Activated T-cell treated with anti-CD3 and anti-CD28 coated beads for 4 hours (primary cell): ENCODE results near the gene FOXP1.

Source experiments
- DNase-seq: peaks from one replicate; pipeline ENCODE4 v3.0.0-alpha.2; 2020

FOXP1 gene

DNA sequence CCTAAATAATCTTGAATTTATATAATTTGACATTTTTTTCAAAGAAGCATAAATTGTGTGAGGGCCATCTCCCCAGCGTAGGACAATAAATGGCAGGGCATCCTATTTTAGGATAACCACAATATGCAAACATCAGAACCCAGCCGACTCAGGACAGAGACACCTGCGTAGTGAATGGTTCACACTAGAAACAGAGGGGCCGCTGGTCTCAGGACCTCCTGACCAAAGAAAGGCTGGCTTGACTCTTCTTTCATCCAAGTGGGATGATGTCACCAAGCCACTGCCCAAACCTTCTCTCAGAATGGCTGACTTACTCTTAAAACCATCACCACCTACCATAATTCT, 162.1 kb downstream of the FOXP1 start:
- no peak for DNase-seq

DNA sequence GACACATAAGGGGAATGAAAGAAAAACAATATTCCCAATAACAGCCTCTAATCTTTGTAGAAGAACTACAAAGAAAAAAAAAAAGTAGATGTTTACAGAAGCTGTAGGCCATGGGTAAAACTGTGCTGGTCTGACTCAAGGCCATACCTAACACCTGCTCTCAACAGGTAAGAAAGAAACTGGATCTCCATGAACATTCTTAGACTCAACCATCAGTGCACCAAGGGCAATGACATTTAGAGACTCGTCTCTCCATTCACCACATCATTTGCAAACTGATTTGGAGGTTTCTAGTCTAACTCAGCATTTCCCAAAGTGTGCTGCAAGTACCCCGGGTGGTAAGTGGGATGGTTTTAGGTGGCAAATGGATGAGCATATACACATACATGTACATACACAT, 164.2 kb downstream of the FOXP1 start:
- DNase-seq = no peak

DNA sequence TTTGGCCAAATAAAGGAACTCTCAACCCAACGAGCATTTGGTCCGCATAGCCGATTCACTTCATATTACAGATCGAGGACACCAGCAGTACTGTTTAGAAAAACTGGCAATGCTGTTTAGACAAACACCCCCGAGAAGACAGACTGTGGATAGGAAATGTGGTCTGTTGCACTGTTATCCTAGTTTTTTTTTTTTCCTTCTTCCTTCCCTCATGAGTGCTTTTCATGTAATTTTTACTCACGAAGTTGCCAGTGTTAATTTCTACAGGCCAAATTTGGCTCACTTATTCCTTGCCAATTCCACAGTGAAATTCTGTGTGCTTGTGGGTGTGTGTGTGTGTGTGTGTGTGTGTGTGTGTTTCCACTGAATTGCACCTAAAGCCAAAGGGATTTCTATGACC, 165.7 kb downstream of the FOXP1 start:
- no peak for DNase-seq

DNA sequence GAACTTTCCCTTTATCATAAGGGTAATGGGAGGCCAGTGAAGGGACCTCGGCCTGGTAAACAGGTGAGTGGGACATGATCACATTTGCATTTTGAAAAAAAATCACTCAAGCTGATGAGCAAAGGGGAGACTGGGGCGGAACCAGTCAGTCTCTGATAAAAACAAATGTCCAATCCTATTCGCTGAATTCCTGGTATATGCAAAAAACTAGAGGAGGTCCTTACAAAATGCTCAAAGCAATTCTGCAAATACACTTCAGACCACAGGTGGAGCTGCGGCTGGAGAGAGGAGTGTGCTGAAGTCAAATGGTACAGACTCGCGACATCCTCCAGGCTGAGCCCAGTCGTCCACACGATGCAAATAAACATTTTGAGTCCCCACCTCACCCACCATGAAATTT, 166.7 kb downstream of the FOXP1 start:
- no peak for DNase-seq

DNA sequence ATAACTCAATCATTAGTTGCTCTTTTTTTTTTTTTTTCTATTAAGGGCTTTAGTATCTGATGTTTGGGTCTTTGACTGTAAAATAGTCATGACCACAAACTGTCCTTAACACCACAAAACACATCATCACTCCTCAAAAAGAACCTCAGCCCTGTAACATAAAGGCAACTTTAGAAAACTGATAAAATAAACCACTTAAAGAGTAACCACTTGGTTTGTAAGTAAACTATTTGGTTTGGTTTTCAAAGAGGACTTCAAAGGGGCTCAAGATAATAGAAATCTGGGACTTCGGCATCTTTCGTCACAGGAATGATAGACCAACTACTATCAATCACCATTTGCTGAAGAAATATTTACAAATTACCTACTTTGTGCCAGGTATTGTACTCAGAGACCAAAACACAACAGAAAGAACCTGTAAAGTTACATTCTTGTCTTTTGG, 167.8 kb downstream of the FOXP1 start:
- DNase-seq = no peak

DNA sequence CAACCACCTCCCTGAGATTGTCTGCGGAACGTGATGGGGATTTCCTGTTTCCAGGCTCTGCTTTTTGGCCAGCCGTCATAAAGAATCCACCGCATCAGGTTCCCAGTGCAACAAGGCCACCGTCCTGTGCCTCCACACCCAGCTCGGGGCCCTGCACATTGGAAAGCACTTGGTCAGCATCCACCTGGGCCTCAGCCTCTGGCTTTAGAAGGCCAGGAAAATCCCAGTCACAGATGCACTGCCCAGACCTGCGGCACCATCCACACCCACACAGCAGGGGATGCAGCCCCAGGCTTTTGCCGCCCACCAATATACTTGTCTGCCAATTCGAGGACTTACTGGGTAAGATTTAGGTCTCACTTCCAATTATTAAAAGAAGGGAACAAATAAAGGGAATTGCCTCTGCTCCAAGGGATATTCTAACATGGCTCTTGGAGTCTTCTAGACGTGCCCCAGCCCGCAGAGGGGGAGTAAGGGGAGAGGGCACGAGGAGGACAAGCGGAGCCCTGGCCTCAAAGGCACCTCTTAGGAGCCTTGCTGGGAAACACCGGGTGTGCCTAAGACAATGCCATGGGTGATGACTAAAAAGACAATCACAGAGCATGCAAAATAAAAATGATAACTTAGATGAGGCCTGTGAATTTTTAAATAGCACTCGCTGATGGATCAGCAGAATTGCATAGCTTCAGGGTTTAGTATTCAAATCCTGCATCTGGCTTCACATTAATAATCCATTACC, 169.2 kb downstream of the FOXP1 start:
- no peak for DNase-seq

DNA sequence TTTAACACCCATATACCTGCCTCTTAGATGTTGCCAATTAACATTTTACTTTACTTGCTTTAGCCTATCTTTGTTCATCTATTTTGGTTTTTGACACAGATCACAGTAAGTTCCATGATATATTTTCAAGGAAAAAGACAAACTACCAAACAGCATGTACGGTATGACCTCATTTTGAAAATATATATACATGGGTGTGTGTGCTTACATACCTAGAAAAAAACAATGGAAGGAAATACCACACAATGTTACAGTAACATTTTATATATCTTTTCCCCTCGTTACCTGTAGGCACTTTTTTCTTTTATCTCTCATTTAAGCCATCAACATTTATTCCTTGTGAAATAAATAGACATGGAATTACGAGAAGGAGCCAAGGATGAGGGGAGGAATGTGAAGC, 170.0 kb downstream of the FOXP1 start:
- DNase-seq = no peak

DNA sequence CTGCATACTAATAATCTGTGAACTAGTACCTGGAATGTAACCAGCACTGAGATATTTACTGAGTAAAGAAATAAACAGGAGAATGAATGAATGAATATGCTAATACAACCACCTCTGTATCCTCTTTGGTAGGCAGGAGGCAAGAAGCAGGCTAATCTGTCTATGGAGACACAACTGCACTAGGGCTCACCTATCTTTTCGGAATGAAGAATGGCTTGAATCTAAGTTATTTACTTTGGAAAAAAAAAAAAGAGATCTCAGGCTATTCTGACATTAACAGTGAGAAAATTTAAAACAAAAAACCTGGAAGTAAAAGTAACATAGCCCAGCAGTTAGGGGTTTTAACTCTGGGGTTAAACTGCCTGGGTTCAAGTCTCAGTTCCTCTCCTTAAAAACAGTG, 174.2 kb downstream of the FOXP1 start:
- DNase-seq = no peak

DNA sequence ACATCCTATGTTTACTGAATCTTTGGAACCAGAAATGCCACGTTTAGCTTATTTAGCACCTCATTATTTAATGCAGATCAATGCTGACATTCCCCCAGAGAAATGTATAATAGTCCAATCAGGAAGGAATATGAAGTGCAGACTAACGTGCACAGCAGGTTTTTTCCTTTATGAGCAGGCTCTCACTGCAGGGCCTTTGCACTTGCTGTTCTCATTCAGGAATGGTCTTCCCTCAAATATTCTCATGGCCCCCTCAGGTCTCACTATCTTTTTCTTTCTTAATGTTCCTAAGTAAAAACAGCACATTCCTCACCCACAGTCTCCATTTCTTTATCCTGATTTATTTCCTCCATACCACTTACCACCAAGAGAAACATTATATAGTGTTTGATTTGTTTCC, 174.6 kb downstream of the FOXP1 start:
- DNase-seq = no peak

DNA sequence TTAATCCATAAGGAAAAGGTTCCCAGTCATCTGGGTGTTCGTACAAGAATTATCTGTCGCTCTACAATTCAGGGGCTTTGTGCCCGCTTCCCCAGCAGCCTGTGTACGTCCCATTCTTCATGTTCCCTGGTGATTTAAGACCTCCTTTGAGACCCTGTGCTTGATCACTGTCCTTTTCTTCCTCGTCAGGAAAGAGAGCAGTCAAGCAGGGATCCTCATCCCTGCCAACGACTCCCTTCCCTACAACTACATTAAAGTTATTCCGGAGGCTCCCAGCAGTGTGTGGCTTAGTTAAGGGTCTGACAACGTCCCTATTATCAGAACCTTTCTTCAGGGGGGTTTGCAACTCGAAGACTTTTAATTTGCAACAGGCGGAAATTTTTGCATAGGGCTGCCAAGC, 175.7 kb downstream of the FOXP1 start:
- no peak for DNase-seq

DNA sequence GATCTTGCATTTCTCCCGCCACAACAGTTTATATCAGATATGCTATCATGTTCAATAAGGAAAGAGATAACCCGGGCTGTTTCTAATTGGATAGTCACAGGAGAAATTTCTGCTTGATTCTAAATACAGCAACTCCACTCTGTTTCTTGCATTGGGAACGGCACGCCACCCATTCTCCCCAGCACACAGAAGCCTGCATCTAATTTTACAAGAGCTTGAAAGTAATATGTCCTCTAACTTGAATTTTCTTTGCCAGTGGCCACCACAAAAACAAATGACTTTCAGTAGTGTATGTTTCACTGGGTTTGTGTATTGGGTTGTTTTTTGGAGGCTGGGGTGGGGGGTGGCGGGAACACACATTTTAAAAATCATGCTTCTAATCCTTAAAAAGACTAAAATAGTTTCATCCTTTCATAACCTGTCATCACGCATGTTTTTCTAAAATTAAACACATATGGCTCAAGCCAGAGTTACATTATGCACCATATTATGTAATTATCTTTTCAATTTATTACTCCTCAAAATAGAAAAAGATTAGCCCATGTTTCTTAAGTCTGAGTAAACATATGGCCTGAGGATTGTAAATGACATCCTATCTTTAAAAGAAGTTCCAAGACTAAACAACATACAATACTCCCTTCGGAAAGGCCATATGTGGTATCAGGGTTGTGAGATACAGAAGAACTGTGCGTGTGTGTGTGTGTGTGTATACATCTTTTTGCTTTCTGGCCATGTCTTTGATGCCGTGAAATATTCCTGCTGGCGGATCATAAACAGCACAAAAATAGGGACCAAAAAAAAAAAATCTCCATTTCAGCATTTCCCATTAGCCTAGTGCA, 176.3 kb downstream of the FOXP1 start:
- DNase-seq = no peak

DNA sequence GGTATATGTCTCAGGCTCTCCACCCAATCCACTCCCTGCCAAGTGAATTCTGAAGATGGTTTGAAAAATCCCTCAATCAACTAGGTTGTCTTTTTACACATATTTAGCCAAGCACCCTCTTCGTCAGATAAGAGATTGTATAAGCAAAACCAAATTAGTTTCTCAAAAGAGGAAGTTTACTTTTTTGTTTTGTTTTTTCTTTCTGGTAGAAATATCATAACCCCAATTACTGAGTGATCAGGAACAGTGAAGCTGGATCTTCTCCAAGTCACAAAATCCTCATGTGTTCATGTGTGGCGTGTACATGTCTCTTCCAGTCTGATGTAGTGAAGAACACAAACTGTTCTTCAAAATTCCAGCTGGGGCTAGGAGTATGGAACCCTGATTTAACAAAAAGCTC, 180.6 kb downstream of the FOXP1 start:
- no peak for DNase-seq

DNA sequence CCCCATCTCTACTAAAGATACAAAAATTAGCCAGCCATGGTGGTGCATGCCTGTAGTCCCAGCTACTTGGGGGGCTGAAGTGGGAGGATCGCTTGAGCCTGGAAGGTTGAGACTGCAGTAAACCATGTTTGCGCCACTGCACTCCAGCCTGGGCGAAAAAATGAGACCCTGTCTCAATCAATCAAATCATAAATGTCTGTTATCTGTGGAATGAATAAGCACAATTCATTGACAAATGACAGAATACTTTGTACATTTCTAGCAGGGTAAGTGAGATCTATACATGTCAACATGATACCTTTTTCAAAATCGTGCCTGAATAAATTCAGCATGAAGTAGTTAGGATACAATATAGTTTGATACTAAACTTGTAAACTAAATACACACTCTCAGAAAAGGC, 181.2 kb downstream of the FOXP1 start:
- DNase-seq = no peak

DNA sequence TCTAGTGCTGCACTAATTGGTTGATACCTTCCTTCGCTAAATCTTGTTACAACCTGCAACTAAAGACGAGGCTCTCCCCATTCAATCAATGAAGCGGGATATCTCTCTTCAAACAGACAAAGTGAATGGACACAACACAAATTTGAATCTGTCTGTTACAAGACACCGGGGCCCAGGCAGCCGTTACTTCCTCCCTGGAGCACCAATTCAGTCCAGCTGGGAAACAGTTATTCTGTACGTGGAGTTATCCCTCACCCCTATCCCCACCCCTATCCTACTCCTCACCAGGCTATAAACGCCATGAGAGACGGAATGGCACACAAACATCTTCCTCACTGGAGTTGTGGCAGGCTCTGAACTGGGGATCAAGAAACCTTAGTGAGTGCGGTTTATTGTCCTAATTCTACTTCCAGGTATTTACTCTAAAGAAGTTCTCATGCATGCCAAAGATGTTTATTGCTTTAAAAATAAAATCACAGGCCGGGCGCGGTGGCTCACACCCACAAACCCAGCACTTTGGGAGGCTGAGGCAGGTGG, 181.8 kb downstream of the FOXP1 start:
- DNase-seq = no peak

DNA sequence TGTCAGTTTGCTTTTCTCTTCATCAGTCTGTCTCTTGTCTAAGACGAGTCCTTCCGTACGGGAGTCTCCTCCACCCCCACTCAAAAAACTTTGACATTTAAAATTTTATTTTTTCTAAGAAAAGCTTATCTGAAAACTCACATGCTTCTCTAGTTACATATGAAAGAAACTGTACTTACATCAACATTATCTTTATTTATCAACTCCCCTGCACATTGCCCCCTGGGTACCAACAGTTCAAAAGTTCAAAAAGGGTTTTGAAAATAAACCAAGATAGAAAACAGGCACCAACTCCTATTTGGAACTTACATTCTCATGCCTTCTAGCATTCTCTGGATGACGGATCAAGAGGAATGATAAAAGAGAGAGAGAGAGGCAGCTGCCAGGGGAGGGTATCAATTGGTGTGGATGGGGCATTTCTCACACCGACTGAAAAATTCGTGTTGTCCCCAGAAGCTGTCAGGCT, 182.5 kb downstream of the FOXP1 start:
- no peak for DNase-seq

DNA sequence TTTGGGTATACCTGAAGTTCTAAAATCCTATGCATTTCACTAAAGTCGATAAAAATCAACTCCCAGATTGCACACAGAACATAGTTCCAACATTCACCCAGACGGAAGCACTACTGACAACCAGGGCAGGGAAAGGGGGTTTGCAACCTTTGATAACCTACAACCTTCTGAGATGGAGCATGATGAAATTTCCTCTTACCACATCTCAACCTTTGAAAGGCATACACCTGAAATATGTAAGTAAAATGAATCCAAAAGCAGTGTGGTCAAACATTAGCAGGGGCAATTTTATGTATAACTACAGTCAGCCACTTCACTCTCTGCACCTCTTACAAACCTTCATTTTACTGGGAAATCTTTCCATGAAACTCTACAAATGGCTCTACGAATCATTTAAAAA, 184.1 kb downstream of the FOXP1 start:
- no peak for DNase-seq

DNA sequence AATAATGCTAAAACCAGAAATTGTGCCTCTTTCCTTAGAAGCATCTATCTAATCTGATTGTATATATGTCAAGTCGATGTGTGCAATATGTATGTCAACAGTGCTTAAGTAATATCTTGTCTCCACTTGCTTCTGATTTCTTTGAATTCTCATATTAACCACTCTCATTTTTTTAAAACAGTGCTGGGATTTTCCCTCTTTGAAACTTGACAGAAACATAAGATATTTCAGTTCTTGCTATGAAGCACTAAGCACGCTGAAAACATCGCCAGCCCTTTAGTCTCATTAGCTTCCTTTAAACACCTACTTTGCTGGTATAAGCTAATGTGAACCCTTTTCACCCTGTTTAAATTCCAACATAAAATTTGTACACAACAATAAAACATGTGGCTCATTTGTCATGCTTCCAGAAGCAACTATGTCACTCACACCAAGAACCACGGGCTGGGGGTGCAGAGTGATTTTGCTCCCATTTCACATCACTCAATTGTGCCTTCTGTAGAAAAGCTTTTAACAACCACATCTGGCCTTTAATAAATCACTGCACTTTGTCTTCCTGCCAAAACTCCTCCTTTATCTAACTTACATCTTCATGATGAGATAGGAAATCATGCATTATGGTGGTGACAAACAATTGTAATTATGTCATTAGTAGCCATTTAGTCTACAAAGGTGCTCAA, 185.2 kb downstream of the FOXP1 start:
- DNase-seq = no peak

DNA sequence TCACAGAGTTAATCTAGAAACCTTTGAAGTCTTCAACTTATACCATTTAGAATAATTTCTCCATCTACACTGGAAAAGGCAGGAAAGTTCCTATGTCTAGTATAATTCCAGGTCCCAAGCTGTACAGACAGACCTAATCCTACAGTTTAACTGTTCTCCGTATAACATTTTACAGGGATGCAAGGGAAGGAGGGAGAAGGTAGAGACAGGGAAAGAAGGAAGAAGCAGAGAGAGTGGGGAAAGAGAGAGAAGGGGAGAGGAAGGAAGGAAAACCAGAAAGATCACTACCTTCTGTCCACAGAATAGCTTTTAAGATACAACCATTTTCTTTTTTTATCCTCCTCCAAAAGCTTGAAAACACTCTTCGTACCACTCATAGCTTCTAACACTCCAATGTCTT, 185.8 kb downstream of the FOXP1 start:
- no peak for DNase-seq

DNA sequence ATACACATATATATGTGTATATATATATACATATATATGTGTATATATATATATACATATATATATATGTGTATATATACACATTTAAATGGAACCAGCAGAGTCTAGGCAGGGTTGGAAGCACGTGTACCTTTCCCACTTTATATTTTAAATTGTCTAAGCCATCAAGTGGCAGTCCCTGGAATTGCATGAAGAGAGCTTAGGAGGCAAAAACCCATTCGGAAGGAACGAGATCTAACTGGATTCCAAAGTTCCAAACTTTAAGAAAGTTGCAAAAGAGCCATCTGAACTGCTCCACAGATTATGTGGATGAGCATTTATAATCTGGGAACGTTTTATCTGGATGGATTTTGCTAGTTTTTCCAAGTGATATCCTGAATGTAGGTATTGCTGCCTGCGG, 186.5 kb downstream of the FOXP1 start:
- DNase-seq = no peak

DNA sequence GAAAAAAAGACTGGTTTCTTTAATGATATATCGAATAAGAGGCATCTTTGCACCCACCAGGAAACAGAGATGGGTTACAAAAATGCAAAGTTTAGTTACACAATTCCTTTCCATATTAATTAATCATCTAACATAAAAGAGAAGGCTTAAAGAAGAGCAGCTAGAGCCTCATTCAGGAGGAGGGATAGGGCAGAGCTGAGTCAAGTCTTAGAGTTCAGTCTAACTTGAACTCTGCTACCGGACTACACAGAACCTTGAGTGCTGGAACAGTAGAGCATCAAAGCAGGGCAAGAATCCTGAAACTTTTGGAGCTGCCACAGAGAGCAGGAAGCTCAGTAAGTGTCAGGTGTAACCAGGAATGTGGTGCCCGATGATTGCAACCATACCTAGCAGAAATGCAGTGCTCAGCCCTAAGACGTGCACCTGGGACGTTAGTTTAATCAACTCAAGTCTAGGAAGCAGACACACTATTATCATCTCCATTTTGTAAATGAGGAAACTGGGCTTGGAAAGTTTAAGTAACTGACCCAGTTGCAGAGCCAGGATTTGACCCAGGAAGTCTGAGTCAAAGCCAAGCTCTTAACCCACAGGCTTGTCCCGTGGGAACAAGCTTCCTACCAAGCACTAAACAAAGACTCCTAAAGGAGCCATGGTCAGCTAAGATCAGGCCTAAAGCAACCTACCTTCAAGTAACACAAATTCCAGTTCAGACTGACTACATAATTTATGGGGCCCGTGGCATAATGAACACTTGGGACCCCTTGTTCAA, 187.4 kb downstream of the FOXP1 start:
- no peak for DNase-seq

DNA sequence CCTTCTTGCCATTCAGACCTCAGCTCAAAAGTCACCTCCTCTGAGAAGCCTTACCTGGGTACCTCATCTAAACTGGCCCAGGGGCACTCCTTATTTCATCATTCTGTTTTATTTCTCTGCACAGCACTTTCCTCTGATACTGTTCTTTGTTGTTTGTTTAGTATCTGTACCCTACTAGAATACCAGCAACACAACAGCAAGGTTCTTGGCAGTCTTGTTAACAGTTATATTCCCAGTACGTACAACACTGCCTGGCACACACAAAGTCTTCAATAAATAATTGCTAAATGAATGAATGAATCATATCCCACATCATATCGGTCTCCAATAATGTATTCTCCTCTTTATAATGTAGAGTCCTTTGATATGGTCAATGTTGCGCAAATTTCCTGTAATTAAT, 188.1 kb downstream of the FOXP1 start:
- no peak for DNase-seq

DNA sequence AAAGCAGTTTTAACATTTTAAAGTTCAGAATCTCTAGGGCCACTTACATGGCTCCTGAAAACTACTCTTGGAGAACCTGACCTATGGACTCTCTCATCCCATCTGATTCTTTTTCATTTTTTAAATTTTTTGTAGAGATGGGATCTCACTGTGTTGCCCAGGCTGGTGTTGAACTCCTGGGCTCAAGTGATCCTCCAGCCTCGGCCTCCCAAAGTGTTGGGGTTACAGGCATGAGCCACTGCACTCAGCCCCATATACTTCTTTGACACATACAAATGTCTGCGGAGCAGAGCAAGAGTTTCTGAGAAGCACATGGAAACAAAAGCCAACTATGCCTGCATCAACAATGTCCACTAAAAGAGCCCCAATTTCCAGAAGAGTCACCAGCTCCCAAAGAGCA, 189.8 kb downstream of the FOXP1 start:
- no peak for DNase-seq

DNA sequence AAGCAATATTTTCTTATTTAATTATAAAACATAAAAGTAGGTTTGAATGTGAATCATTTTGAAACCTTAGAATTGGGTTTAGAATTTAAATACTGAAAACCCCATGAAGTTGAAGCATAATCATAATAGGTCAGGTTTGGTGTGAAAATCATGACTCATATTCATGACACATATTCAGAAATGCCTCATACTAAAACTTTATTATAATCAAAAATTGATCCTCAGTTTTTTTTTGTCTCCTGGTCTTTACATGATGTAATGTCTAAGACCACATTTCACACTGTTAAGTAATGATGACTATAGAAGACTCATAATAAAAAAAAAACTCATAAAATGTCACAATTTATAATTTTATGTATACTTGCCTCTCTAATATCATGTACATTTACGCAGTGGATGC, 190.4 kb downstream of the FOXP1 start:
- DNase-seq = no peak
